ENCODE results near the gene EIF5A. TPM values are rescaled to one million over a fixed set of nuclear protein-coding genes. Genes with fewer than 3 reads are reported as not detected.

The EIF5A gene
- total and polyA plus RNA-seq, 8 donors, result 86.9 to 438 (median 163) TPM

DNA sequence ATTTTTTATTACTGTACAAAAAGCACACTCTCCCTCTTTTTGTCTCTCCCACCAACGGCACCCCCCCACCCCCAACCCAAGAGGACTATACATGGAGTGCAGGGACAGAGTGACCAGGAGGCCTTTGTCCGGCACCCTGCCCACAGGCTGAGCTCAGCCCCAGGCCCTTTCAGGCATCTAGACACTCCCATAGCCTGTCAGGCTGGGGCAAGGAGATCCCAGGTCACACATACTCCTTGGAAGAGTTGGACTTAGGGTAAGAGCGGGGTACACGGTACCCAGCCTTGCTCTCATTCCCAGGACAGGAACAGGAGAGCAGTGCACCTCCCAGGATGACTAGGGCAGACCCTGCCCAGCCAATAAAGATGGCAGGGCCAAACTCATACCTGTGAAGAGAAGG, 47.3 kb upstream of the EIF5A start:
- Histone ChIP-seq H3K36me3 (peaks cover 25 to 50% (median 47%) of the 10 kb centered on the region in 4 donors), H3K4me1 (peaks cover 31 to 51% (median 40%) of the 10 kb centered on the region in 4 donors), H3K4me3 (no peak overlapping the region), H3K27ac (no peak overlapping the region), H3K27me3 (peaks cover 10 to 52% (median 46%) of the 10 kb centered on the region in 3 donors), H3K9me3 (no peaks in the 10 kb centered on the region)
- WGBS, 5 donors, result 70 to 91% (median 79%) methylated on average over 2 to 4 of the region's 4 CpGs
- intact Hi-C loops (cut with DNase I; ENCODE audit: low total_unique reads), result no loop called here
- DNase-seq, result no peak
- TF ChIP-seq, protein P1, sequence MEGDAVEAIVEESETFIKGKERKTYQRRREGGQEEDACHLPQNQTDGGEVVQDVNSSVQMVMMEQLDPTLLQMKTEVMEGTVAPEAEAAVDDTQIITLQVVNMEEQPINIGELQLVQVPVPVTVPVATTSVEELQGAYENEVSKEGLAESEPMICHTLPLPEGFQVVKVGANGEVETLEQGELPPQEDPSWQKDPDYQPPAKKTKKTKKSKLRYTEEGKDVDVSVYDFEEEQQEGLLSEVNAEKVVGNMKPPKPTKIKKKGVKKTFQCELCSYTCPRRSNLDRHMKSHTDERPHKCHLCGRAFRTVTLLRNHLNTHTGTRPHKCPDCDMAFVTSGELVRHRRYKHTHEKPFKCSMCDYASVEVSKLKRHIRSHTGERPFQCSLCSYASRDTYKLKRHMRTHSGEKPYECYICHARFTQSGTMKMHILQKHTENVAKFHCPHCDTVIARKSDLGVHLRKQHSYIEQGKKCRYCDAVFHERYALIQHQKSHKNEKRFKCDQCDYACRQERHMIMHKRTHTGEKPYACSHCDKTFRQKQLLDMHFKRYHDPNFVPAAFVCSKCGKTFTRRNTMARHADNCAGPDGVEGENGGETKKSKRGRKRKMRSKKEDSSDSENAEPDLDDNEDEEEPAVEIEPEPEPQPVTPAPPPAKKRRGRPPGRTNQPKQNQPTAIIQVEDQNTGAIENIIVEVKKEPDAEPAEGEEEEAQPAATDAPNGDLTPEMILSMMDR (IDR thresholded peaks at IDR 0.05), result no peak
- no peak for TF ChIP-seq POLR2AphosphoS5 (IDR thresholded peaks at IDR 0.05)
- TF ChIP-seq POLR2A (IDR thresholded peaks at IDR 0.05), result no peak
- TF ChIP-seq EP300 (IDR thresholded peaks at IDR 0.05), result no peak

DNA sequence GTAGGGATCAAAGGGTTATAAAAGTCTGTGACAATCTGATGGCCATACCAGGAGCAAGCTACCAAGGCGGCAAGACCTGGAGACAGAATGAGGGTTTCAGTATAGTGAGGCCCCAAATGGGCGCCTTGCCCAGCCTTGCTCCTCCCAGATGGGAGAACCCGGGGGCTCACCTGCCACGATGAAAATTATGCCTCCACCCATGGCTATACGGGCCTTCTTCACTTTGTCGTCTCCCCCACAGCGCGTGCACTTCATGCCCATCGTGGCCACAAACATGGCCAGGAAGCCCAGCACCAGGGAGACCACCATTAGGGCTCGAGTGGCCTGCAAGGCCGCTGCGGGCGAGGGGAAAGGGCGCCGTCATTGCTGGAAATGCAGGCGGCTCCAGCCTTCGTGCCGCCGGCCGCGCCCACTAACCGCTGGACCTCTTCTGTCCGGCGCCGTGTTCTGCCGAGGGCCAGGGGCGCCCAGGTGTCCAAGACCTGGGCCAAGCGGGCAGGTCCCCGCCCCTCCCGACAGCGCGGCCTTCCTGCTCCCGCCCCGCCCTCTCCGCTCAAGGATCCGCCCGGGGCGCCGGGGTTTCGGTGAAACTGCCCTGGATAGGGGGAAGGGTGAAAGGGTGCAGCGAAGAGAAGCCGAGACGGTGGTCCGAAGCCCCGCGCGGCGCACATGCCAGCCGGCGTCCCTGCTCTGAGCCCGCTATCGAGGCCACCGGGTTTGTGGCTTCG, 46.6 kb upstream of the EIF5A start:
- Histone ChIP-seq H3K4me1 (peaks cover 31 to 51% (median 40%) of the 10 kb centered on the region in 4 donors), H3K9me3 (no peaks in the 10 kb centered on the region), H3K27me3 (peaks cover 10 to 59% (median 46%) of the 10 kb centered on the region in 3 donors), H3K27ac (peak overlapping the region in 4 of 5 donors; percentile 36 to 73 (median 59)), H3K36me3 (peaks cover 21 to 43% (median 41%) of the 10 kb centered on the region in 4 donors), H3K4me3 (peak overlapping the region; percentile 41 to 60 (median 46))
- intact Hi-C loops (cut with DNase I; ENCODE audit: low total_unique reads), result no loop called here
- TF ChIP-seq POLR2AphosphoS5 (IDR thresholded peaks at IDR 0.05) (no peak), EP300 (IDR thresholded peaks at IDR 0.05) (no peak), POLR2A (IDR thresholded peaks at IDR 0.05) (no peak)
- TF ChIP-seq, protein P1 (IDR thresholded peaks at IDR 0.05), result no peak
- 3 to 8% (median 6%) methylated on average over 34 to 54 of the region's 54 CpGs for WGBS, 5 donors
- DNase-seq, result peak; percentile 47 to 85

DNA sequence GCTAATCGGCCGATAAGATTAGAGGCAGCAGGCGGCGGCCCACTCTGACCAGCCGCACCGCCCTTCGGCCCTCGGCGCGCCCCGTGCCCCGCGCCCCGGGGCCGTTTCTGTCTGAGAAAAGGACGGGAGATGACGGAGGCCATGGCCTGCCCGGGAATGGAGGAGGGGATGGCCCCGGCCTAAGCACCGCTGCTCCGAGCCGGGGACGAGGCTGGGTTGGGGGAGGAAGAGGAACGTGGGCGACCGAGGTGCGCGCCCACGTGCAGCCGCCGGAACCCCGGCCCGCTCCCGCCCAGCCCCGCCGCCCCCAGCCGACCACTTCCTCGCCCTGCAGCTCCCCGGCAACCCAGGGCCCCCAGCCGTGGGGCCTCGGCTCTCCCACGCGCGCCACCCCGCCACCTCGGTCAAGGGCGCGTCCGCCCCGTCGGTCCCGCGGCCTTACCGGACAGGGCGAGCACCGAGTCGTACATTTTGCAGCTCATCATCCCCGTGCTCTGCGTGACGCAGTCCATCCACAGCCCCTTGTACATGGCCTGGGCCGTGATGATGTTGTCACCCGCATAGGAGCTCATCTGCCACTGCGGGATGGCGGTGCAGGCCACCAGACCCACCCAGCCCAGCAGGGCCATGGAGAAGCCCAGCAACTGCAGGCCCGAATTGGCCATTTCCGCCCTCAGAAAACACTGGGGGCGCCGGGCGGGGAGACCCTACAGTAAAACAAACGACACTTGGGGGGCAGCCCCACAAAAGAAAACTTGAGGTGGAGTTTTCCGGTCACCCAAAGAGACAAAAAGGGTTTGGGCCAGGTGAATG, 45.8 kb upstream of the EIF5A start:
- no peak for DNase-seq
- peaks cover 10 to 63% (median 46%) of the 10 kb centered on the region in 3 donors for H3K27me3 ChIP-seq

More for the DNA sequence above, 45.8 kb upstream of the EIF5A start:
- Histone ChIP-seq H3K9me3 (no peaks in the 10 kb centered on the region), H3K27ac (peak overlapping the region in 4 of 5 donors; percentile 36 to 73 (median 59)), H3K4me3 (peak overlapping the region; percentile 41 to 60 (median 46)), H3K4me1 (peaks cover 31 to 51% (median 40%) of the 10 kb centered on the region in 4 donors), H3K36me3 (peaks cover 15 to 36% (median 33%) of the 10 kb centered on the region in 4 donors)
- TF ChIP-seq, protein P1 (IDR thresholded peaks at IDR 0.05), result no peak
- no peak for TF ChIP-seq POLR2A (IDR thresholded peaks at IDR 0.05)
- TF ChIP-seq EP300 (IDR thresholded peaks at IDR 0.05), result no peak
- no peak for TF ChIP-seq POLR2AphosphoS5 (IDR thresholded peaks at IDR 0.05)
- intact Hi-C loops (cut with DNase I; ENCODE audit: low total_unique reads), result no loop called here
- 4 to 31% (median 10%) methylated on average over 10 to 71 of the region's 71 CpGs for WGBS, 5 donors
